Central memory CD8-positive, alpha-beta T cell (primary cell): ENCODE data around the gene BCL6B.

ENCODE experiments used
- ATAC-seq: fragments of 150-1000 bp; cut with Tn5 transposase; replicated peaks from 2 replicates; pipeline ENCODE4 v1.10.0; 2022; ENCODE audit warnings: mild to moderate bottlenecking, moderate FRiP score, moderate number of reproducible peaks; ENCODE audit not compliant: poor library complexity, severe bottlenecking; ENCODE audit errors: extremely low read depth
- DNase-seq, 2 donors: peaks; one replicate each; pipeline ENCODE4 v3.0.0; 2021; ENCODE audit warnings: low spot score in 2 of 2
- H3K27ac Mint-ChIP-seq: one replicate; pipeline ENCODE4 v1.8.0; 2022; ENCODE audit warnings: low read depth, mild to moderate bottlenecking, moderate library complexity, mixed read lengths
- H3K27me3 Mint-ChIP-seq: one replicate; pipeline ENCODE4 v1.8.0; 2022; ENCODE audit warnings: mixed read lengths
- H3K36me3 Mint-ChIP-seq: one replicate; pipeline ENCODE4 v1.8.0; 2022; ENCODE audit warnings: mild to moderate bottlenecking, moderate library complexity, mixed read lengths; ENCODE audit not compliant: insufficient read depth
- H3K4me1 Mint-ChIP-seq: one replicate; pipeline ENCODE4 v1.8.0; 2022; ENCODE audit warnings: mixed read lengths
- H3K4me3 Mint-ChIP-seq: one replicate; pipeline ENCODE4 v1.8.0; 2022; ENCODE audit warnings: mild to moderate bottlenecking, moderate library complexity, mixed read lengths
- H3K9me3 Mint-ChIP-seq: one replicate; pipeline ENCODE4 v1.8.0; 2022; ENCODE audit warnings: mixed read lengths

BCL6B gene

DNA sequence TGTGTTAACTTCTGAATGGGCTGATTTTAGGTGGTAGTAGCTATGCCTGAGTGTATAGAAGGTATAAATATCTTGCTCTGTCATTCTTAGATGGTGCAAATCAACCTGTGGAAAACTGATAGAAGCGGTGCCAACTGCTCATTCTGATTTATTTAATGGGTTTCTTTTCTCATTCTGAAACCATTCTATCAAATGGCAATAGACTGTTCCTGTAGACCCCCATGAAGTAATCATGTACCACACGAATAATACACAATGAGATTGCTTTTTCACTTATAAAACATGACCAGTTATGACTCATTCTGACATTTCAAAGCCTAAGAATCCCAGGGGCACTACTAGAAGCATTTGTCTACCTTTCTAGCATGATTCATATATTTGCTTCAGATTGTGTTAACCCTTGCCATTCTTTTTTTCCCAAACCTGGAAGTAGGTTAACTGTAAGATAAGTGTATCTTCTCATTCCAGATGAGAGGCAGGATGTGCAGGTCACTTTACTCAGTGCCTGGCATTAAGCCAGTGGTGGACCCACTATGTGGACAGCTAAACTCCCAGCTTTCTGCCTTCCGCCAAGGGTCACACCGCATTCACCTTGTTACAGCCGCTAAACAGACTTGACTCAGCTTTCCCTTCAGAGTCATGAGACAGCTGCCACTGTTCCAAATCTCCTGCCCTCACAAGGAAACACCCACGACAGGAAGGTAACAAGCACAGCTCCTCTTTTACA is 37.5 kb downstream of the BCL6B start:
- no peak overlapping the region for H3K4me3 Mint-ChIP-seq
- H3K36me3 Mint-ChIP-seq, result no peaks in the 10 kb centered on the region
- ATAC-seq, result no peak
- no peaks in the 10 kb centered on the region for H3K9me3 Mint-ChIP-seq
- H3K27me3 Mint-ChIP-seq, result peaks cover 41% of the 10 kb centered on the region
- no peaks in the 10 kb centered on the region for H3K4me1 Mint-ChIP-seq
- DNase-seq, result no peak
- H3K27ac Mint-ChIP-seq, result no peak overlapping the region

DNA sequence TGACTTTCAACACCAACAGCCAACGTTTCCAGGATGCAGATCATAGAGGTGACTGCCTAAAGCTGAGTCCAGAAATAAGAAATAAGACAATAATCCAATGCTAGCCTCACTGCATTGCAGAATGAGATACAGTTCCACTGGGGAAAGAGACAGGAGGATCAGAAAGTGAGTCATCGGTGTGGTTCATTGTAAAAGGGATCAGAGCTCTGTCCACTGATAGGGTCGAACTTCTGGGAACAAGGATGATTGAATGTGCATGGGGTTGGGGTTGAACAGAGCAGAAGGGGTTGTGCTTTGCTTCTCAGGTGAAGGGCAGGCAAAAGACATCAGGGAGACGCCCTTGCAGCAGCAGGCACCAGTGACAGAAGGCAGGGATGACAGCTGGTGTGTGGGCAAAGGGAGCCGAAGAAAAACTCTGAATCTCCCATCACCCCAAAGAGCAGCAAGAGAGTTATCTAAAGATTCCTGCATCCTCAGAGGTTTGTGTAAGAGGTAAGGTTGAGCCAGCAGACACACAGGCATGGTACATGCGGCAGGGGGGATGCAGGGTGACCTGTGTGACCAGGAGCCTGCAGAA is 40.8 kb downstream of the BCL6B start:
- Mint-ChIP-seq H3K27me3 (peaks cover 41% of the 10 kb centered on the region), H3K27ac (no peak overlapping the region), H3K4me1 (no peaks in the 10 kb centered on the region), H3K36me3 (peaks cover 3% of the 10 kb centered on the region), H3K9me3 (peaks cover 7% of the 10 kb centered on the region), H3K4me3 (no peak overlapping the region)
- DNase-seq (no peak), ATAC-seq (no peak)

DNA sequence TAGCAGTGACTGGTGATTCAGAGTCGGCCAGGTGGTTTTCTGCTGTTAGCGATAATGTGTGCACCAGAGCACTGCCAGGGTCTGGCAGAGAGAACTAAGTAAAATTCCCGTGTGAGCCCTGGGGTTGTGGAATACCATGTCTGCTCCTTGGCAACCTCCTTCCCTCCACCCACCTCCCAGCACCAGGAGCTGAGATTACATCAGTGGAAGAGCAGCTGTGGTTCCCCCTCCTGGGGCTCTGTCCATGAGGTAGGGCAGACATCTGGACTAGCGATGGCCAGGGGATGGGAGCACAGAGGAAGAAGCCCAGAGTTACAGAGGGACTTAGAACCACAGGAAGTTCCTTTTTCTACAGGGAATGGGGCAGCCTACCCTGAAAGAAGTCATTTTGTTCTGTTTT is 41.4 kb downstream of the BCL6B start:
- H3K4me3 Mint-ChIP-seq, result no peak overlapping the region
- no peaks in the 10 kb centered on the region for H3K4me1 Mint-ChIP-seq
- ATAC-seq, result no peak
- H3K9me3 Mint-ChIP-seq, result peaks cover 10% of the 10 kb centered on the region
- H3K27ac Mint-ChIP-seq, result no peak overlapping the region
- H3K27me3 Mint-ChIP-seq, result peaks cover 41% of the 10 kb centered on the region
- peaks cover 3% of the 10 kb centered on the region for H3K36me3 Mint-ChIP-seq
- DNase-seq, result no peak

DNA sequence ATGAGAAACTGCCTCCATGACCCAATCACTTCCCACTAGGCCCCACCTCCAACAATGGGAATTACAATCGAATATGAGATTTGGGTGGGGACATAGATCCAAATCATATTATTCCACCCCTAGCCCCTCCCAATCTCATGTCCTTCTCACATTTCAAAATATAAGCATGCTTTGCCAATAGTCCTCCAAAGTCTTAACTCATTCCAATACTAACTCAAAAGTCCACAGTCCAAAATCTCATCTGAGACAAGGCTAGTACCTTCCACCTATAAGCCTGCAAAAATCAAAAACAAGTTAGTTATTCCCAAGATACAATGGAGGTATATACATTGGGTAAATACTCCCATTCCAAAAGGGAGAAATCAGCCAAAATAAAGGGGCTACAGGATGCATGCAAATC is 44.3 kb downstream of the BCL6B start:
- ATAC-seq (no peak), DNase-seq (no peak)
- Mint-ChIP-seq H3K4me3 (no peak overlapping the region), H3K4me1 (no peaks in the 10 kb centered on the region), H3K9me3 (peaks cover 10% of the 10 kb centered on the region), H3K27me3 (peaks cover 20% of the 10 kb centered on the region), H3K27ac (no peak overlapping the region), H3K36me3 (peaks cover 3% of the 10 kb centered on the region)

DNA sequence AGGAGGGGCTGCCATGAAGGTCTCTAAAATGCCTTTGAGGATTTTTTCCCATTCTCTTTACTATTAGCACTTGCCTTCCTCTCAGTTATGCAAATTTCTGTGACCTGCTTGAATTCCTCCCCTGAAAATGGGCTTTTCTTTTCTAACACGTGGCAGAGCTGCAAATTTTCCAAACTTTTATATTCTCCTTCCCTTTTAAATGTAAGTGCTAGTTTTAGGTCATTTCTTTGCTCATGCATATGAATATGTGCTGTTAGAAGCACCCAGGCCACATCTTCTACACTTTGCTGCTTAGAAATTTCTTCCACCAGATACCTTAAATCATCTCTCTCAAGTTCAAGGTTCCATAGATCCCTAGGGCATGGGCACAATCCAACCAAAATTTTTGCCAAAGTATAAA is 45.4 kb downstream of the BCL6B start:
- Mint-ChIP-seq H3K4me1 (no peaks in the 10 kb centered on the region), H3K27me3 (peaks cover 11% of the 10 kb centered on the region), H3K27ac (no peak overlapping the region), H3K4me3 (no peak overlapping the region), H3K9me3 (peaks cover 10% of the 10 kb centered on the region), H3K36me3 (peaks cover 3% of the 10 kb centered on the region)
- no peak for DNase-seq
- ATAC-seq, result no peak

DNA sequence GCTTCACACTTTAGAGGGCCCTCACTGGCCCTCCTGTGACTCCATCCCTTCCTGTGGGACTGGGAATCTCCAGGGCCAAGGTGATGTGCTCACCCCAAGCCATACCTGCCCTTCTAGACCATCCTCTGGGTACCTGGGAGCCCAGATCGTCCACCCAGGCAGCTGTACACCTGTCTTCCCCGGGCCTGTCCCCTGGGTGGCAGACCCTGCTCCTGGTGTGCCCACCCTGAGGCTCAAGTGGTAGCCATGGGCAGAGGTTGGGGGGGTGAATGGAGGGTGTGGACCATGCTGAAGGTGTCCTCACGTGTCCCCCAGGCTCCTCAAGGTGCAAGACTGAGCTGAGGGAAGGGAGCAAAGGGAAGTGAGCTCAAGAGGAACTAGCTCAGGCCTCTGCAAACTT is 47.9 kb downstream of the BCL6B start:
- Mint-ChIP-seq H3K36me3 (peaks cover 3% of the 10 kb centered on the region), H3K27me3 (no peaks in the 10 kb centered on the region), H3K27ac (no peak overlapping the region)

DNA sequence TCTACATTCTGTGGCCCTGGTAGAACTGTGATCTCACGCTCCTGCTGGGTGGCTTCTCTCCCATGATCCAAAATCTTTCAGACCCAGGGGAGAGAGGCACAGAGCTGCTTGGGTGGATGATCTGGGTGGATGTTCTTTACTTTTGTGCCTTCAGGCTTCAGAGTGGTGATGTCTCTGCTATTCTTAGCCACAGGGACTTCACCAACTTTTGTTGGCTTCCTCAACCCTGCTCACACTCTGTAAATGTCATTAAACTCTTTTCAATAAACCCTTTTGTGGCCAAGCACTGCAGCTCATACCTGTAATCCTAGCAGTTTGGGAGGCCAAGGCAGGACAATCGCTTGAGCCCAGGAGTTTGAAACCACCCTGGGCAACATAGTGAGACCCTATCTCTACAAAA is 49.6 kb downstream of the BCL6B start:
- Mint-ChIP-seq H3K4me3 (no peak overlapping the region), H3K4me1 (no peaks in the 10 kb centered on the region), H3K27me3 (no peaks in the 10 kb centered on the region), H3K9me3 (peaks cover 10% of the 10 kb centered on the region), H3K27ac (no peak overlapping the region), H3K36me3 (peaks cover 3% of the 10 kb centered on the region)
- no peak for ATAC-seq
- DNase-seq, result no peak

More for the DNA sequence above, 47.9 kb downstream of the BCL6B start:
- no peak for ATAC-seq
- H3K9me3 Mint-ChIP-seq, result peaks cover 10% of the 10 kb centered on the region
- no peak for DNase-seq
- no peaks in the 10 kb centered on the region for H3K4me1 Mint-ChIP-seq
- H3K4me3 Mint-ChIP-seq, result no peak overlapping the region

DNA sequence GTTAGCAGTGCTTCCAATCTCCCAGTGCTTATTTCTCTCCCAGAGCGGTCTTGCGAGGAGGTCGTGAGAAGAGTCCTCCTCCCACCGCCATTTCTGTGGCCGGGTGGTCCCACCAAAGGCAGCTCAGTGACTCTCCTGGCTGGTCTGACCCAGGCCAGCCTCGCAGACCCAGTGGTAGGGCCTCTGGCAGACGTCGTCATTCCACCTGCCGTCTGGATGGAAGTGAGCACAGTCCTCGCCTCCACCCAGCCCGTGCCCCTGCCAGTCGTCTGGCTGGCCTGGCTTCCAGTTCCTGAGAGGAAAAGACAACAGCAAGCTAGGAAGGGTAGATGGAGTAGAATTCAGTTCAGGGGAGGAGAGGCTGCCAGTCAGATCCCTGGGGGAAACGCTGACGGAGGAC is 52.1 kb downstream of the BCL6B start:
- DNase-seq, result no peak
- no peaks in the 10 kb centered on the region for H3K36me3 Mint-ChIP-seq
- H3K9me3 Mint-ChIP-seq, result no peaks in the 10 kb centered on the region
- H3K4me3 Mint-ChIP-seq, result no peak overlapping the region
- ATAC-seq, result no peak
- H3K27ac Mint-ChIP-seq, result no peak overlapping the region
- H3K27me3 Mint-ChIP-seq, result no peaks in the 10 kb centered on the region
- peaks cover 2% of the 10 kb centered on the region for H3K4me1 Mint-ChIP-seq

DNA sequence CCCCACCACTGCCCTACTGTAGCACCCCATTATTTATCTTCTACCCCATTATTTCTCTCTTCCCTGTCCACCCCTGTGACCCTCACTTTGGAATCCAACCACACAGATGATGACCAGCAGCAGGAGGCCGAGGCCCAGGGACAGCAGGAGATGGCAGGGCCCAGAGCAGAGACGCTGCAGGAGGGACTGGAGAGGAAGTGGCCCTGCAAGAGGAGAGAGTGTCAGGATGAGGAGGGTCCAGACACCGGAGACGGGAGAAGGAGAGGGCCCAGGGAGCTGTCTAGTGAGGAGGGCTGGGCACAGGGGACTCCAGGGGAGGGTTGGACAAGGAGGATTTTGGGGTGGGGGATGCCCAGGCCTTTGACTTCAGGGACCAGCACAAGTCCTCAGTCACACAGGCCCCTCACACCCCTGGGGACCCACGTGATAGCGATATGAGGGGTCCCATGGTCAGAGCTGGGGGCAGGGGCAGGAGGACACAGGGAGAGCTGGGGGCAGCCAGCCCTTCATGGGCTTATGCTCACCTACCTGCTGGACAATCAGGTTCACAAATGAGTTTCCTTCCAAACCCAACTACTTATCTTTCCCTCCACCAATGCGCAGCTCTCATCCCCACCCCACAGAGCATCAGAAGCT is 55.2 kb downstream of the BCL6B start:
- H3K4me3 Mint-ChIP-seq, result no peak overlapping the region
- ATAC-seq (no peak), DNase-seq (no peak)
- no peaks in the 10 kb centered on the region for H3K27me3 Mint-ChIP-seq
- H3K4me1 Mint-ChIP-seq, result peaks cover 27% of the 10 kb centered on the region
- H3K27ac Mint-ChIP-seq, result peak overlapping the region; percentile 65
- H3K9me3 Mint-ChIP-seq, result no peaks in the 10 kb centered on the region
- H3K36me3 Mint-ChIP-seq, result peaks cover 3% of the 10 kb centered on the region

DNA sequence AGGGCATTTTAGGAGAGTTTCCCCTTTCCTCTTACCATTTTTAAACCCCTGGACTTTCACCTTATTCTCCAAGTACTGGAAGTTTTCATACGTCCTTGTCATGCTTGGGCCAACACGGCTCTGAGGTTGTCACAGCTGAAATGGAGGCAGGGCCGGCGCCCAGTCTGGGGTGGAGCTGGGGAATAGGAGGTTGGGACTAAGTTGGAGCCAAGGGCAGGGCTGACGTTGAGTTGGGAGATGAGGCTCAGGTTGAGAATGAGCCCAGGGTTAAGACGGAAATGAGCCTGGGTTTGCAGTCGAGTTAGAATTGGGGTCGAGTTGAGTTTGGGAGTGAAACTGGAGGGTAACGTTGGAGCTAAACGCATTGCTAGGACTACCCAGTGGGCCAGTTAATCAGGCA is 55.9 kb downstream of the BCL6B start:
- no peaks in the 10 kb centered on the region for H3K9me3 Mint-ChIP-seq

More for the DNA sequence above, 55.9 kb downstream of the BCL6B start:
- no peak for ATAC-seq
- Mint-ChIP-seq H3K4me1 (peaks cover 27% of the 10 kb centered on the region), H3K27ac (no peak overlapping the region), H3K4me3 (no peak overlapping the region), H3K27me3 (no peaks in the 10 kb centered on the region), H3K36me3 (peaks cover 3% of the 10 kb centered on the region)
- no peak for DNase-seq
